ENCODE measurements around the gene MYO1E.

MYO1E gene

GRCh38 chr15:59196416-59196815, 176.3 kb downstream of the MYO1E start:
- H3K4me3 ChIP-seq (ENCODE audit: low read depth, low read length) = no peak overlapping the region
- no peak for TF ChIP-seq CTCF (IDR thresholded peaks at IDR 0.05; ENCODE audit: low read depth, low read length, missing control alignments)
- DNase-seq (ENCODE audit: low read depth) = no peak

- no peak for DNase-seq (ENCODE audit: low read depth)
- no peak overlapping the region for H3K4me3 ChIP-seq (ENCODE audit: low read depth, low read length)
- TF ChIP-seq CTCF (IDR thresholded peaks at IDR 0.05; ENCODE audit: low read depth, low read length, missing control alignments) = no peak
These were observed 177.9 kb downstream of the MYO1E start for GRCh38 chr15:59194639-59195325.

- no peak overlapping the region for H3K4me3 ChIP-seq (ENCODE audit: low read depth, low read length)
- TF ChIP-seq CTCF (IDR thresholded peaks at IDR 0.05; ENCODE audit: low read depth, low read length, missing control alignments) = no peak
- DNase-seq (ENCODE audit: low read depth) = no peak
These were observed 180.8 kb downstream of the MYO1E start for GRCh38 chr15:59191855-59192237.

GRCh38 chr15:59190291-59190690, 182.4 kb downstream of the MYO1E start:
- TF ChIP-seq CTCF (IDR thresholded peaks at IDR 0.05; ENCODE audit: low read depth, low read length, missing control alignments) = no peak

GRCh38 chr15:59189241-59189640, 183.4 kb downstream of the MYO1E start:
- no peak overlapping the region for H3K4me3 ChIP-seq (ENCODE audit: low read depth, low read length)
- no peak for DNase-seq (ENCODE audit: low read depth)
- no peak for TF ChIP-seq CTCF (IDR thresholded peaks at IDR 0.05; ENCODE audit: low read depth, low read length, missing control alignments)

More at GRCh38 chr15:59190291-59190690, 182.4 kb downstream of the MYO1E start:
- H3K4me3 ChIP-seq (ENCODE audit: low read depth, low read length) = no peak overlapping the region
- DNase-seq (ENCODE audit: low read depth) = no peak

- no peak for TF ChIP-seq CTCF (IDR thresholded peaks at IDR 0.05; ENCODE audit: low read depth, low read length, missing control alignments)
- no peak for DNase-seq (ENCODE audit: low read depth)
- H3K4me3 ChIP-seq (ENCODE audit: low read depth, low read length) = no peak overlapping the region
These were observed 186.2 kb downstream of the MYO1E start for GRCh38 chr15:59186501-59186900.

GRCh38 chr15:59185725-59186124, 186.9 kb downstream of the MYO1E start:
- TF ChIP-seq CTCF (IDR thresholded peaks at IDR 0.05; ENCODE audit: low read depth, low read length, missing control alignments) = no peak
- H3K4me3 ChIP-seq (ENCODE audit: low read depth, low read length) = no peak overlapping the region
- no peak for DNase-seq (ENCODE audit: low read depth)
